HG03354 (cell line): ENCODE results near the gene IFIH1.

Source experiments
- ATAC-seq: cut with Tn5 transposase; IDR thresholded peaks from one replicate; pipeline ENCODE4 v1.9.1; 2021; ENCODE audit warnings: mild to moderate bottlenecking; ENCODE audit not compliant: unreplicated experiment, poor library complexity, severe bottlenecking

Gene IFIH1

DNA sequence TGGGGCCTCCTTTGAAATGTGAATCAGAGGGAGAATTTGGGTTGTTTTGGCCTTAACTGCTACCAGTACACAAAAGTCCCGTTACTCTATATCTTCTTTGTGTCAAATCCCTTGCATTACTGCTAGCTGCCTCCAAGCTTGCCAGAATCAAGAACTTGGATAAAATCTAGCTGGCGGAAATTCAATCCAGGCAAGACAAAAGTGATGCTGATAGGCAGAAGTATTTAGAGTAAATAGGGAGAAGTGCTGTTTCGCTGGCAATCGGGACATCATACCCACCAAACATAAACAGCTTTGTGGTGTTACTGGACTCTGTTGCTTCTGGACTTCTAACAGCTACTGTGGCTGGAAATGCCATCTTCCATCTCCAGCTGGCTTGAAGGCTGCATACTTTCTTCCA lies 2.5 kb downstream of the IFIH1 start:
- ATAC-seq, result no peak

DNA sequence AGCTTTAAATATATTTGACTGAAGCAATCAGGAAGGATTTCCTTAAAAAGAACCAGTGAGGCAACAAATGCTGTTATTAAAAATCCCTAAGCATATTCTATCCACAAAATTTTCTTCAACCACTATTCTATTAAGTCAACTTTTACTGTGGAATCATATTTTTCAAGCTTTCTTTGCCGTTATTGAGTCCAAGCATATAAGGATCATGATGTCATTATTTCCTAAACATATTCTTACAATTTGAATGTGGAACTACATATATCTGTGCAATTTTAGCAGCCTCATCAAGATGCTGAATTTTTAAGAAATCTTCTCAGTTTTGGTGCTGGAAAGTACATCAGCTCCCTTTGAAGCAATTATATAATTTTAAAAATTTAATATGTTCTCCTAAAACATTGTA lies 5.6 kb downstream of the IFIH1 start:
- ATAC-seq, result no peak

DNA sequence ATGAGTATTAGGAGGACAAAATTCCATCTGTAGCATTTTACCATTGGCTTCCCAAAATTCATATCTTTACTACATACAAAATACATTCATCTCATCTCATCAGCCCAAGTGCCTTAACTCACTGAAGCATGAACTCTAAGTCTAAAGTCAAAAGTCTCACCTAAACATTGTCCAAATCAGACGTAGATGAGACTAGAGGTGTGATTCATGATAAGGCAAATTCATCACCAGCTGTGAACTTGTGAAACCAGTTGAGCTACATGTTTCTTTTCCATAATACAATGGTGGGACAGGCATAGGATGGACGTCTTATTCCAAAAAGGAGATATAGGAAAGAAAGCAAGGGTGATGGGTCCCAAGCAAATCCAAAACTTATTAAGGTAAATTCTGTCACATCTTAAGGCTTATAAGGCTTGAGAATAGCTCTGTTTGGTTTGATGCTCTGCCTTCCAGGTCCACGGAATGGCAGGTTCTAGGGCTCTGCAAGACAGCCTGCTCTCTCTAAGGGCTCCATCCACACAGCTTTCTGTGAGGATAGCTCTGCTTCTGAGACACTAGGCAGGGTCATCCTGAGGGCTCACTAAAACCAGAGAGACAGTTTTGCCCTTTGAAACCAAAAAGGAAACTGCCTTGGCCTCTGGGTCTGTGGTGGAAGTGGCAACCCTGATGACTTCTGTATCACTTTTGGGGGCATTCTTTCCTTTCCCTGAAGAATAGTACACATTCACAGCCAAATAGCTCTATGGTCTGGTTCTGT lies 9.6 kb downstream of the IFIH1 start:
- ATAC-seq, result peak; percentile 38

DNA sequence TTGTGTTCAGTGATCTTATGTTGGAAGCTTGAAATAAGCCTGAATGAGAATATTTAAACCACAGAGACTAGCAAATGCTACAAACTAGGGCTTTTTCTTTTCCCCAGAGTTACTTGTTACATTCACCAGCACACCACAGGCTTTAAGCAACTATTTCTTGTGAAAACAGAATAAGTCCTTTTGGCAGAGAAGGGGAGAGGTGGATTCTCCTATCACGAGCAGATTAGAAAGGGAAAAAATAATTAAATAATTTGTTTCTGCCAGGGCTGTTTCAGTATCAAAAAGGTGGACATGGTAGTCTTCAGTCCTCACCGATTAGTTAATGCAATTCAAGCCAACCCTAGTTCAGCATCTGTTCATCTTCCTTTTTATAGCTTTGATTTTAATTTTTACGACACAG lies 12.6 kb downstream of the IFIH1 start:
- ATAC-seq, result no peak

DNA sequence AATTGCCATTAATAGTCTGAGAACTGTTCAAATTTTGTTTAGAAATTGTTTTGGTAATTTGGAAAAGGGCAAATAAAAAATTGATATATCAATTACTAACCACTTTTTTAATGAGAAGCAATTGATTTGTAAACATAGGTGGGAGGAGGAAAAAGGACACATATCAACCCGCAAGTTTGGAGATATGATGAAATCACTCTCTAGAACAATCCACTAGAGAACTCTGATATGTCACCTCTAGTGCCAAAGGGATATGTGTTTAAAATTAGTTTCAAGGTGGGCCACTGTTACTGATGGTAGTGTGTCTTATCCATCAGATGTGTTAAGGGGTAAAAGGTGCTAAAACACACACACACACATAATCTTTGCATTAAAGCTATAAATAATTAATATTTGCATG lies 16.6 kb downstream of the IFIH1 start:
- no peak for ATAC-seq

DNA sequence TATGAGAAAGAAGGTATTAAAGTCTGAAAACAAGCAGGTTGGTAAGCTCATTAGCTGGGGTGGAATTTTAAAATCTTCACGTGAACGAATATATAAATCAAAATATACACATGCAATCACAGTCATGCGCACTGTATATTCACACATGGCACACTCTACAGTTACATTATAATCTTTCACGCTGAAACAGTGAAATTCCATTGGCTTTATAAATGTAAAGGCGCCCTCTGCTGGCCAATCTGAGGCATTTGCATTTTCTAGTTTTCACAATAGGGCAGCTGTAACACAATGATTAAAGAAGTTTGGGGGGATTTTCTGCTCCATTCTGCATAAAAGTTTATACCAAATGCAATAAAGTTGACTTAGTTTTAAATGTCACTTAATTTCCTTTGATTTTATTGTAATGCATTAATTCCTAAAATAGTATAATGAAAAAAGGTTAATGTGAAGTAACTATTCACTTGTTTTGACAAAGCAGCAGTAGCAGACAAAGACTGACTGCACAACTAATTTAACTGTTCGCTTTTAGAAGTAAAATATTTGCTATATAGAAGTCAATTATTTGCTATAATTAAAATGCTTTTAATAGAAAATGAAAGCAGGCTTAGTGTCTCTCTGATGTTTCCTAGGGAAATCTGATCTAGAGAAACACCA lies 17.2 kb downstream of the IFIH1 start:
- ATAC-seq, result peak; percentile 80

DNA sequence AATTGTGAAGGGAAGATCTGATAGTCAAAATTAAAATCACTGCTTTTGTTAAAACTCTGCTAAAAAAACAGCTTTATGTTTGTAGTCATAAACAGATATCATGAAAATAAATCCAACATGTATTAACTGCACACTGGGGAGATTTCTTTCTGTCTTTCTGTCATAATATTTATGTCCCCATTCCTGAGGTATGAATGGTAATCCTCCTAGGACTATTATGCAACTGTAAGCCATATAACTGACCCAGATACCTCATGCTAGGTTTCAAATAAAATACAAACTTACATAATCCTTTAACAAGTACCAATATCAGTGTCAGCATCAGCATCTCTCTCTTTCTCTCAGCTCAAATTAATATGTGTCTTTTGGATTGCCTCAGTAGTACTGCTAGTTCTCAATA lies 18.2 kb downstream of the IFIH1 start:
- ATAC-seq, result no peak

DNA sequence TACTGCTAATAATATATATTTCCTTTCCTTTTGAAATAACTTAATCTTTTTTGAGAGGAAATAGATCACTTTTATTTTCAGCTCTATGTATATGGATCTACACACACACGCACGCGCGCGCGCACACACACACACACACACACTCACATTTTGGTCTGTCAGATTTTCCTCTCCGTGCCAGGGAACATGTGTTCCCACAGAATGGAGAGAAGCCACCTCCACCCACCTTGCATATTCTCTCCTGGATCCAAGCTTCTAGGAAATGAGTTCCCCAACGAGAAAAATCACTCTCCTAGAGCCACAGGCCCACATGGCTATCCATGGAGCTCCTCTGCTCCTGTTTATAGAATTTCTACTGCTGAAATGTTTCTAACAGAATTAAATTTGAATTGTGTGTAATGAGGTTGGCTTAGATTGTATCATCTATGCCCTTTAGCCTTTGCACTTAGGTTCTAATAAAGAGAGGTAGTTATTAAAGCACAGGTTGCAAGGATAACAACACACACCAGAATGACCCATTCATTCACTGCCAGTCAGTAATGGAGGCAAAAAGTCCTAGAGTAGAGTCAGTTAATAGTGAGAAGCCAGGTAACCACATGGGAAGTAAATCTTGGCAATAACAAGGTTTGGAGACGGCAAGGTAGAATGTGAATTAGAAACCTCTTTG lies 19.7 kb downstream of the IFIH1 start:
- ATAC-seq, result no peak

DNA sequence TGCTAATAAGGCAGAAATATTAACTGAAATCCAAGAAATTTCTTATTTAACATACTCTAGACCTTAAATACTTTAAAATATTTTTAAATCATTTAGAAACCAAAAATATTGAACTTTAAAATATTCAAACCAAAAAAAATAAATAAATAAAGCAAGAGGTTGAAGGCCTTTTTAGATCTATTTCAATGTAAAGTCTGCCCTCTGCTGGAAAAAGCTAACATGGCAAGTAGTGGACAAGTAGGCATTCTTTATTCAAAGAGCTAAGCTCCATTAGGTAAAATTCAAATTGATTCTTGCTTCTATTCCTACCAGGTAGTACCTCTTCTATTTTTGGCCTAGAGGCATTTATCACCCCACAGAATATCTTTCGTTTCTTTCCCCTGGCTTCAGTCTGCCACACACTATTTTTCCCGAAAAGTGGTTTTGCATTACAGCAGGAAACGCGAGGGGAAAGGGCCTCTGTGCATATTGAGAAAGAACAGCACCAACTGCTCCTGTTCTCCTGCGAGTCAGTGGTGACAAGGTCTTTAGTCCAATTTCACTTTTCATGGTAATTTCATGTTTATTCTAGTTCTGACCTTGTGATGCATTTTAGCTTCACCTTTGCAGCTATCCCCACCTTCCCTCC lies 20.4 kb downstream of the IFIH1 start:
- peak; percentile 74 for ATAC-seq

DNA sequence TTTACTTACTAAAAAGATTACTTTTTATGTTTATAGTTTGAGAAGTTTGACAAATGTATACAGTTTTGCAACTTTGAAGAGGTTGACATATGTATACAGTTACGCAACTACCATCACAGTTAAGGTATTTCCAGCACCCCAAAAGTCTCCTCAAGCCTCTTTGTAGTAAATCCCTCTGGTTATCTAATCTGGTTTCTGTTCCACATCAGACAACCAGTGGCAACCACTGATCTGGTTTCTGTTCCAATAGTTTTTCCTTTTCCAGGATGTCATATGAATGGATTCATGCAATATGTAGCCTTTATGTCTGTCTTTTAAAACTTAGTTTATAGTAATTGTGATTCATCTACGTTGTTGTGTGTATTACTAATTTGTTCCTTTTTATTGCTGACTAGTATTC lies 23.5 kb downstream of the IFIH1 start:
- no peak for ATAC-seq

DNA sequence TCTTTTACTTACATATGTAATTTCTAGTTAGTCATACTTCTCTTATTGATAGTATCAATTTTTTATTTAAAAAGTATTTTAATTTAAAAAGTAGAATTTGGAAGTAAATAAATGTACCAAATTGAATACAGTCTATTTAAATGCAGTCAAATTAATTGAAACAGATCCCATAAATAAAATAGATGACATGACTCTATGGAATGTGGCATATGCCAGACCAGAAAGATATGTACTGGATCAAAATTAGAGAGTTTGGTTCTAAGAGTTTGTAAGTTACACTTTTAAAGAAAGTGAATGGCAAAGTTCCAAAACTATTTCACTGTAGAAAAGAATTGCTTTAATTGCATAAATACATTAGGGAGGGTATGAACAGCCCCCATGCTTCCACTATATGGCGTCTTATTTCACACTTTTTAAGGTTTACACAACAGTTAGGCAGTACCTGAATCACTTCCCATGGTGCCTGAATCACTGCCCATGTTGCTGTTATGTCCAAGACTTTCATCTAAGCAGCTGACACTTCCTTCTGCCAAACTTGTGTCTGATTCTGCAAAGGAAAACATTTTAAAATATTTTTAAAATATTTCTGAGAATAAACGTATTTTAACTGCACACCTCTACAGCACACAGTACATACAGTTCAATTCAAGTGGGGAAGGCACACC lies 25.2 kb downstream of the IFIH1 start:
- ATAC-seq, result no peak

DNA sequence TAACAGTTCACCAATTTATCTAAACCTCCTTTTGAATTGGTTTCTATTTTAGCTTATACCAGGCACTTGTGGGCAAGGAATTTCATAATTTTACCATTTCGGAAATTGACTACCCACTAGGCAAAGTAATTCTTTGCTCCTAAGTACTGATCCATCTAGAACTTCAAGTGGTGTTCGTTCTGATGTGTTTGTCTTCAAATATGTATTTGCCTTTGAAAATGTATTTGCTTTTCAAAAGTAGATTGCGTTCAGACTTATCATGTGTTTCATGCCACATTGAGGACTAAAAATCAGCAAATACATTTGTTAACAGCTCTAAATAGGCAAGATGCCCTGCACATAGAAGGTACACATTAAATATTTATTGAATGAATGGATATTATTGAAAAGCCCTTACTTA lies 26.7 kb downstream of the IFIH1 start:
- no peak for ATAC-seq

DNA sequence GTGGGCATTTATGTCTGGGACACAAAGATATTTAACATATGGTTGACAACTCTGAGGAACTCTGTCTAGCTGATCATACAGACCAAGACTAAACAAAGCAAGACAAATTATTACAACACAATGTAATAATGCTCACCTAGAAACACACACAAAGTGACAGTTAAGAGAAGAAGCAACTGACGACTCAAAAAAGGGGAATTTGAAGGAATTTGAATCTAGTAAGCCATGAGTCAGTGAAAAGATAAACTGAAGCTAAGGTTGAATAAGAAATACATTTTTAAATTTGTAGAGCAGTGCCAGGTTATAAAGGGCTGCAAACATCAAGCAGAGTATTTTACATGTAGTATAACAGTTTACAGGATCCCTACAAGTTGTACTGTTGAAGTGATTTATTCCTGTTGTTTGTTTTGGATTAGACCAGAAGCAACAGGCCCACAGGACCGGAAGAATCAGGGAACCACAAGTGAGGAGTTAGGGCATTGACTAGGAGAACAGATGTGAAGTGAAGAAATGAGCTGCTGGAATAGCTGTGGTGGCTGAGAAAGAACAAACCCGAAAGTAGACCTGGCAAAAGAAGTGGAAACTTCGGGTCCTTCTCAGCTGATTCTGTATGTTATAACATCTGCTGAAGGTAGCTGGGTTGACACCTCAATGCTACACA lies 35.6 kb downstream of the IFIH1 start:
- no peak for ATAC-seq

DNA sequence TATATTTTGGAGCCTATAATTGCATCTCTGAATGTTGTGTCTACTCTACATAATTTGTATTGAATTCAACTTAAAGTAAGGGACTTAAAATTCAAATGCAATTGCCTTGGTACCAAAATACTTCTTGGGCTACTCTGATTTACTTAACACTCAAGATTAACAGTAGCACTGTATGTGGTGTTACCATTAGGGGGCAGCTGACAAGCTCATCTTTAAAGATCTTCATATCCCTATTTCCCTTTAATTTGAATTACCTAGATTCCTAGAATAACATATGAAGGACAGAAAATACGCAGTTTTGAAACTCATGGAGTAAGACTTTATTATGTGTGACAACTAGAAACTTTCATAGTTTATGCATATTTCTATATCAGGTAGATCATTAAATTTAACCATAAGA lies 37.8 kb downstream of the IFIH1 start:
- no peak for ATAC-seq

DNA sequence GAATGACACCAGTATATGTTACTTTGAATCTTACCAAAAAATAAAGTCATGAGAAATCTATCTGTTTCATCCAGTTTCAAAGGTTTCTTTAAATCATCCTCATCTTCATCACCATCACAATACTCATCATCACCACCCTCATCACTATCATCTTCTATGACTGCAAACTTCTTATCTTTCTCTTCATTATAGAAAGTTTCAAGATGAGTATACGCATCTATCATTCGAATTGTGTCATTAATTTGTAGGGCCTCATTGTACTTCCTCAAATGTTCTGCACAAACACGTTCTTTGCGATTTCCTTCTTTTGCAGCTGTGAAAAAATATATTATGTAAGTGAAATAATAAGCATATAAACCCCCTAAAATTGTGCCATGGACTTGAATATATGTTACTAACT lies 41.1 kb downstream of the IFIH1 start:
- ATAC-seq, result no peak

DNA sequence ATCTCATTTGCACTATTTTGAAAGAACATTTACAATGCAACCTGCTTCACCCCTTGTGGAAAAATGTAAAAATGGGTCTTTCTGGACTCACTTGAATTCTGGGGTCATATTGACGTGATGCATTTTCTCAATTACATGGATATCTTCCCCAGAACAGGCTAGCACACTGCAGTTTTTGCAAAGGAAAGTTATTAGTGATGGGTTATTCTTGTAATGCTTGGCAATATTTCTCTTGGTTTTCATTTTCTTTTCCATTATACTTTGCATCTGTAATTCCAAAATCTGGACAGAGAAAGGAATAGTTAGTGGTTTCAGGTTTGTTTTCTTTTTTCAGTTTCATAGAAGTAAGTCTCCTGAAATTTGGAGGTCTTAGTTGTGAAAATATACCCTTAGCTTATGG lies 50.5 kb downstream of the IFIH1 start:
- ATAC-seq, result no peak

DNA sequence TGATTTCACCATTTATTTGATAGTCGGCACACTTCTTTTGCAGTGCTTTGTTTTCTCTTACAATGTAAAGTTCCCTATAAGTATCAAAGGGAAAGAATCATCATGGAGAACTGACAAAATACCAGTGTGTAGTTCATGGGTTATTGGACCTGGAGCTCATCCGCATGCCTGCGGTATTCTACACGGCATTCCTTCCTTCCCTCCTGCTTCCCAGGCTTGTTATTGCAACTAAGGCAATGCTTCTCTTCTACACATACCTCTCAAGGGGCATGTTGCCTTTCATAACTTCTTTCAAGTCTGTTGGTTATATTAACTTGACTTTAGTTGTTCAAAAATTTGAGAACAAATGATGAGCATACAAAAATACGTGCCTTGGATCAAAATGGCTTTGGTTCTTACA lies 51.0 kb downstream of the IFIH1 start:
- no peak for ATAC-seq

DNA sequence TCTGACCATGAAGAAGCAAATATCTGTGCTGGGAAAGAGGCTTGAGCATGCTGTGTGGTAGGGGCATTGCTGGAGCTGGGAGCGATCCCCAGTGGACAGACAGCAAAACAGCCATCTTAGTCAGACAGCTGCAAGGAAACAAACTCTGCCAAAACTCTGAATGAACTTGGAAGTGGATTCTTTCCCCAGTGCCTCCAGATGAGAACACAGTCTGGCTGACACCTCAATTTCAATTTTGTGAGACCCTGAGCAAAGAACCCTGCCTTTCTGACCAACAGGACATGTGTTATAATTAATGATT lies 52.1 kb downstream of the IFIH1 start:
- ATAC-seq, result no peak

DNA sequence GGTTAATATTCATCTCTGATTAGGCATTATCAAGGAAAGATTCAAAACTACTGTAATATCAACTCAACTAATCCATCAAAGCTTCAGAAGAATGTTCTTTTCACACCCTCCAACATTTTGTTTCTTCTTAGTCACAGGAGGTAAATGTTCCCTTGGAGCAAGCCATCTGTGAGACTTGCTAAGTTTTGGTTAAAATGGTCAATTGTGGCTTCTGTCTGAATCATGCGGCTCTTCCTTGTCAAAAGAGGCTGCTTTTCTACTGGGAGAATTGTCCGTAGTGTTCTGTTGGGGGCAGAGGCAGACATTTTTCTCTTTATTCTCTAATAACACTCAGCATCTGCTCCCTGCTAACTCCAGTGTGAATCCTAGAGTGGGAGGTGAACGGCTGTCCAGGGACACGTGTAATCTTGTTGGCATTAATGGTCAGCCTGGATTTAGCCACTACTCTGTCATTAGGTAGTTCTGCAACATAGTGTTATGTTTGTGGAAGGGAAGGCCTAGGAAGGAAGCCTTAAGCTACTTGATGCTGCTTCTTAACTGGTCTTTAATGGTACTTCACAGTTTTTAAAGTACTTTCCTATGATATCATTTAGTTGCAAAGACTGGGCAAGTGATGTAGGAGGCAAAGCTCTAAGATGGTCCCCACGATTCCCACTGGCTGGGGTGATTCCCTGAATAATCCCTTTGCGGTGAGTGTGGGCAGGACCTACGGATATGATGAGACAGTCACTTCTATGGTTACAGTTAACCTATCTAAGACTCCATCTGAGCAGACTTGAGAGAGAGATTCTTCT lies 52.6 kb downstream of the IFIH1 start:
- ATAC-seq, result no peak
